Measurements from ENCODE around the gene SESN1.
"Not testable (repeated sequence)": the region's sequence is repeated elsewhere in the genome, so short reads cannot be mapped to it uniquely, and the experiment has no call there.

Gene SESN1

GRCh38 chr6:109094416-109095035 is at the start of gene SESN1:
TSS of gene SESN1 (minus strand) at chr6:109094846. CDS start at chr6:109094073, 773 bp downstream.
- Histone ChIP-seq H3K9me3 (ENCODE audit: control insufficient read depth, low read length) (no peaks in the 10 kb centered on the region), H3K4me3 (ENCODE audit: low read length) (peak within 1 kb of the TSS; percentile 98), H3K36me3 (ENCODE audit: control insufficient read depth, insufficient read depth, low read length, severe bottlenecking) (no peaks in the 10 kb centered on the region), H3K9ac (ENCODE audit: low read length) (peak within 1 kb of the TSS; percentile 97), H3K4me1 (ENCODE audit: control insufficient read depth, insufficient read depth, low read length) (peaks cover 26% of the 10 kb centered on the region), H3K27me3 (replicated peaks; ENCODE audit: control insufficient read depth, insufficient read depth, low read length) (no peaks in the 10 kb centered on the region)
- peak; percentile 98 for DNase-seq (ENCODE audit: low read depth)

GRCh38 chr6:109143191-109143590 is 48.5 kb upstream of the SESN1 start:
- Histone ChIP-seq H3K4me1 (ENCODE audit: control insufficient read depth, insufficient read depth, low read length) (no peaks in the 10 kb centered on the region), H3K9me3 (ENCODE audit: control insufficient read depth, low read length) (no peaks in the 10 kb centered on the region), H3K9ac (ENCODE audit: low read length) (no peak overlapping the region), H3K36me3 (ENCODE audit: control insufficient read depth, insufficient read depth, low read length, severe bottlenecking) (peaks cover 9% of the 10 kb centered on the region), H3K27me3 (replicated peaks; ENCODE audit: control insufficient read depth, insufficient read depth, low read length) (no peaks in the 10 kb centered on the region), H3K4me3 (ENCODE audit: low read length) (no peak overlapping the region)
- DNase-seq (ENCODE audit: low read depth) = no peak

- not testable (repeated sequence) for DNase-seq (ENCODE audit: low read depth); H3K9me3 ChIP-seq (ENCODE audit: control insufficient read depth, low read length); H3K27me3 ChIP-seq (replicated peaks; ENCODE audit: control insufficient read depth, insufficient read depth, low read length); H3K4me1 ChIP-seq (ENCODE audit: control insufficient read depth, insufficient read depth, low read length); H3K4me3 ChIP-seq (ENCODE audit: low read length); H3K36me3 ChIP-seq (ENCODE audit: control insufficient read depth, insufficient read depth, low read length, severe bottlenecking); H3K9ac ChIP-seq (ENCODE audit: low read length)
Measured at GRCh38 chr6:109142067-109142466, 47.4 kb upstream of the SESN1 start.

GRCh38 chr6:109139109-109139508 is 44.5 kb upstream of the SESN1 start:
- no peak overlapping the region for H3K9ac ChIP-seq (ENCODE audit: low read length)
- no peaks in the 10 kb centered on the region for H3K4me1 ChIP-seq (ENCODE audit: control insufficient read depth, insufficient read depth, low read length)
- DNase-seq (ENCODE audit: low read depth) = no peak
- no peaks in the 10 kb centered on the region for H3K9me3 ChIP-seq (ENCODE audit: control insufficient read depth, low read length)
- H3K27me3 ChIP-seq (replicated peaks; ENCODE audit: control insufficient read depth, insufficient read depth, low read length) = no peaks in the 10 kb centered on the region
- H3K4me3 ChIP-seq (ENCODE audit: low read length) = no peak overlapping the region
- peaks cover 9% of the 10 kb centered on the region for H3K36me3 ChIP-seq (ENCODE audit: control insufficient read depth, insufficient read depth, low read length, severe bottlenecking)

GRCh38 chr6:109136530-109136929 is 41.9 kb upstream of the SESN1 start:
- not testable (repeated sequence) for H3K27me3 ChIP-seq (replicated peaks; ENCODE audit: control insufficient read depth, insufficient read depth, low read length); H3K36me3 ChIP-seq (ENCODE audit: control insufficient read depth, insufficient read depth, low read length, severe bottlenecking); H3K9ac ChIP-seq (ENCODE audit: low read length); H3K4me3 ChIP-seq (ENCODE audit: low read length); H3K4me1 ChIP-seq (ENCODE audit: control insufficient read depth, insufficient read depth, low read length); DNase-seq (ENCODE audit: low read depth); H3K9me3 ChIP-seq (ENCODE audit: control insufficient read depth, low read length)

GRCh38 chr6:109136039-109136438 is 41.4 kb upstream of the SESN1 start:
- not testable (repeated sequence) for H3K36me3 ChIP-seq (ENCODE audit: control insufficient read depth, insufficient read depth, low read length, severe bottlenecking); H3K9ac ChIP-seq (ENCODE audit: low read length); H3K27me3 ChIP-seq (replicated peaks; ENCODE audit: control insufficient read depth, insufficient read depth, low read length); DNase-seq (ENCODE audit: low read depth); H3K4me1 ChIP-seq (ENCODE audit: control insufficient read depth, insufficient read depth, low read length); H3K9me3 ChIP-seq (ENCODE audit: control insufficient read depth, low read length); H3K4me3 ChIP-seq (ENCODE audit: low read length)

GRCh38 chr6:109135600-109135999 is 41.0 kb upstream of the SESN1 start:
- not testable (repeated sequence) for H3K4me1 ChIP-seq (ENCODE audit: control insufficient read depth, insufficient read depth, low read length); H3K9me3 ChIP-seq (ENCODE audit: control insufficient read depth, low read length); DNase-seq (ENCODE audit: low read depth); H3K27me3 ChIP-seq (replicated peaks; ENCODE audit: control insufficient read depth, insufficient read depth, low read length); H3K9ac ChIP-seq (ENCODE audit: low read length); H3K4me3 ChIP-seq (ENCODE audit: low read length); H3K36me3 ChIP-seq (ENCODE audit: control insufficient read depth, insufficient read depth, low read length, severe bottlenecking)

GRCh38 chr6:109130065-109130464 is 35.4 kb upstream of the SESN1 start:
- Histone ChIP-seq H3K36me3 (ENCODE audit: control insufficient read depth, insufficient read depth, low read length, severe bottlenecking) (no peaks in the 10 kb centered on the region), H3K4me3 (ENCODE audit: low read length) (no peak overlapping the region), H3K9ac (ENCODE audit: low read length) (no peak overlapping the region), H3K9me3 (ENCODE audit: control insufficient read depth, low read length) (no peaks in the 10 kb centered on the region), H3K27me3 (replicated peaks; ENCODE audit: control insufficient read depth, insufficient read depth, low read length) (no peaks in the 10 kb centered on the region), H3K4me1 (ENCODE audit: control insufficient read depth, insufficient read depth, low read length) (no peaks in the 10 kb centered on the region)
- no peak for DNase-seq (ENCODE audit: low read depth)

- H3K9me3 ChIP-seq (ENCODE audit: control insufficient read depth, low read length) = no peaks in the 10 kb centered on the region
- H3K4me3 ChIP-seq (ENCODE audit: low read length) = no peak overlapping the region
- H3K27me3 ChIP-seq (replicated peaks; ENCODE audit: control insufficient read depth, insufficient read depth, low read length) = no peaks in the 10 kb centered on the region
- DNase-seq (ENCODE audit: low read depth) = no peak
- H3K4me1 ChIP-seq (ENCODE audit: control insufficient read depth, insufficient read depth, low read length) = peaks cover 19% of the 10 kb centered on the region
- H3K36me3 ChIP-seq (ENCODE audit: control insufficient read depth, insufficient read depth, low read length, severe bottlenecking) = no peaks in the 10 kb centered on the region
- H3K9ac ChIP-seq (ENCODE audit: low read length) = no peak overlapping the region
Measured at GRCh38 chr6:109125504-109125903, 30.9 kb upstream of the SESN1 start.

- Histone ChIP-seq H3K9me3 (ENCODE audit: control insufficient read depth, low read length) (no peaks in the 10 kb centered on the region), H3K4me1 (ENCODE audit: control insufficient read depth, insufficient read depth, low read length) (peaks cover 20% of the 10 kb centered on the region), H3K4me3 (ENCODE audit: low read length) (no peak overlapping the region), H3K36me3 (ENCODE audit: control insufficient read depth, insufficient read depth, low read length, severe bottlenecking) (no peaks in the 10 kb centered on the region), H3K9ac (ENCODE audit: low read length) (no peak overlapping the region), H3K27me3 (replicated peaks; ENCODE audit: control insufficient read depth, insufficient read depth, low read length) (no peaks in the 10 kb centered on the region)
- DNase-seq (ENCODE audit: low read depth) = no peak
Measured at GRCh38 chr6:109124219-109124618, 29.6 kb upstream of the SESN1 start.

GRCh38 chr6:109121411-109121810 is 26.8 kb upstream of the SESN1 start:
- Histone ChIP-seq H3K27me3 (replicated peaks; ENCODE audit: control insufficient read depth, insufficient read depth, low read length) (no peaks in the 10 kb centered on the region), H3K36me3 (ENCODE audit: control insufficient read depth, insufficient read depth, low read length, severe bottlenecking) (no peaks in the 10 kb centered on the region), H3K4me1 (ENCODE audit: control insufficient read depth, insufficient read depth, low read length) (peaks cover 37% of the 10 kb centered on the region), H3K9me3 (ENCODE audit: control insufficient read depth, low read length) (no peaks in the 10 kb centered on the region), H3K4me3 (ENCODE audit: low read length) (peak overlapping the region; percentile 58), H3K9ac (ENCODE audit: low read length) (peak overlapping the region; percentile 11)
- DNase-seq (ENCODE audit: low read depth) = peak; percentile 30

GRCh38 chr6:109118871-109119354 is 24.3 kb upstream of the SESN1 start:
- H3K9ac ChIP-seq (ENCODE audit: low read length) = no peak overlapping the region
- H3K27me3 ChIP-seq (replicated peaks; ENCODE audit: control insufficient read depth, insufficient read depth, low read length) = no peaks in the 10 kb centered on the region
- DNase-seq (ENCODE audit: low read depth) = no peak
- H3K9me3 ChIP-seq (ENCODE audit: control insufficient read depth, low read length) = no peaks in the 10 kb centered on the region
- peaks cover 37% of the 10 kb centered on the region for H3K4me1 ChIP-seq (ENCODE audit: control insufficient read depth, insufficient read depth, low read length)
- no peak overlapping the region for H3K4me3 ChIP-seq (ENCODE audit: low read length)
- no peaks in the 10 kb centered on the region for H3K36me3 ChIP-seq (ENCODE audit: control insufficient read depth, insufficient read depth, low read length, severe bottlenecking)

Data from adipocyte (in vitro differentiated cells).